Neural progenitor cell (in vitro differentiated cells): ENCODE data around the gene TRIM28. TPM values are rescaled to one million over a fixed set of nuclear protein-coding genes. Genes with fewer than 3 reads are reported as not detected.
A peak's percentile ranks its signal among the peaks of the same experiment; 100 is the strongest.

Experiments
- DNase-seq: peaks from one replicate; pipeline ENCODE4 v3.0.0-alpha.2; 2016; ENCODE audit warnings: low spot score
- H2AFZ ChIP-seq: fragments of 200-600 bp; sonication (generic); replicated peaks from 2 replicates; pipeline ENCODE4 v1.6.1; 2016; ENCODE audit warnings: antibody characterized with exemption
- H3F3A ChIP-seq: fragments of 200-600 bp; sonication (generic); 2 replicates; pipeline ENCODE4 v1.6.1; 2016; ENCODE audit warnings: antibody characterized with exemption, low read depth
- H3K27ac ChIP-seq: fragments of 200-600 bp; sonication (generic); 2 replicates; pipeline ENCODE4 v1.5.1; 2016; ENCODE audit warnings: mild to moderate bottlenecking
- H3K27me3 ChIP-seq: fragments of 200-600 bp; sonication (generic); 2 replicates; pipeline ENCODE4 v1.6.1; 2016; ENCODE audit warnings: mild to moderate bottlenecking, moderate library complexity
- H3K36me3 ChIP-seq: fragments of 200-600 bp; sonication (generic); 2 replicates; pipeline ENCODE4 v1.5.1; 2016
- H3K4me1 ChIP-seq: fragments of 200-600 bp; sonication (generic); 2 replicates; pipeline ENCODE4 v1.6.1; 2016; ENCODE audit warnings: mixed run types
- H3K4me2 ChIP-seq: fragments of 200-600 bp; sonication (generic); 2 replicates; pipeline ENCODE4 v1.6.1; 2016
- H3K4me3 ChIP-seq: fragments of 200-600 bp; sonication (generic); 2 replicates; pipeline ENCODE4 v1.5.1; 2016
- H3K79me2 ChIP-seq: fragments of 200-600 bp; sonication (generic); 2 replicates; pipeline ENCODE4 v1.6.1; 2016; ENCODE audit warnings: low read depth
- H3K9ac ChIP-seq: fragments of 200-600 bp; sonication (generic); 2 replicates; pipeline ENCODE4 v1.6.1; 2016
- H3K9me3 ChIP-seq: fragments of 200-600 bp; sonication (generic); 2 replicates; pipeline ENCODE4 v1.5.1; 2016; ENCODE audit warnings: low read depth
- H4K20me1 ChIP-seq: fragments of 200-600 bp; sonication (generic); 2 replicates; pipeline ENCODE4 v1.6.1; 2016; ENCODE audit warnings: low read depth
- H3K27ac Mint-ChIP-seq: 3 replicates; pipeline ENCODE4 v1.8.0; 2021; ENCODE audit warnings: mixed read lengths
- H3K27me3 Mint-ChIP-seq: 2 replicates; pipeline ENCODE4 v1.8.0; 2022; ENCODE audit warnings: low read depth, mild to moderate bottlenecking, inconsistent platforms, moderate library complexity, mixed read lengths; ENCODE audit not compliant: insufficient read depth
- H3K36me3 Mint-ChIP-seq: 3 replicates; pipeline ENCODE4 v1.8.0; 2021; ENCODE audit warnings: mixed read lengths
- H3K4me1 Mint-ChIP-seq: 3 replicates; pipeline ENCODE4 v1.8.0; 2021; ENCODE audit warnings: mixed read lengths
- H3K4me3 Mint-ChIP-seq: 3 replicates; pipeline ENCODE4 v1.8.0; 2021; ENCODE audit warnings: mild to moderate bottlenecking, moderate library complexity, mixed read lengths
- H3K9me3 Mint-ChIP-seq: 3 replicates; pipeline ENCODE4 v1.8.0; 2020; ENCODE audit warnings: mixed read lengths
- CTCF ChIP-seq: fragments of 200-600 bp; sonication (generic); IDR thresholded peaks from 2 replicates; pipeline ENCODE4 v1.5.1; 2017; ENCODE audit warnings: antibody characterized with exemption, mild to moderate bottlenecking
- EZH2 ChIP-seq: fragments of 200-600 bp; sonication (generic); IDR thresholded peaks from 2 replicates; pipeline ENCODE4 v1.6.1; 2017; ENCODE audit warnings: antibody characterized with exemption, mild to moderate bottlenecking, moderate library complexity
- EZH2phosphoT487 ChIP-seq: fragments of 200-600 bp; sonication (generic); IDR thresholded peaks from 2 replicates; pipeline ENCODE4 v1.6.1; 2017; ENCODE audit warnings: antibody characterized with exemption
- total RNA-seq: library from RNA; depleted of rRNA; stranded (reverse); fragments of >200 nt; gene quantifications from 2 replicates; pipeline ENCODE4 v1.2.3, GENCODE V29; 2015; ENCODE audit warnings: low replicate concordance

Gene TRIM28
- total RNA-seq, 1 donor from 2014 or later: 390 TPM

- Mint-ChIP-seq H3K27ac (no peak overlapping the region), H3K4me3 (no peak overlapping the region)
- peaks cover 61% of the 10 kb centered on the region for H3K79me2 ChIP-seq
Observed at GRCh38 chr19:58548859-58549663, 5.2 kb downstream of the TRIM28 start.

GRCh38 chr19:58549664-58550361 lies 5.9 kb downstream of the TRIM28 start:
- no peak for DNase-seq
- no peak for TF ChIP-seq EZH2phosphoT487
- TF ChIP-seq CTCF: no peak
- TF ChIP-seq EZH2: no peak
- Histone ChIP-seq H3K4me1 (peaks cover 19% of the 10 kb centered on the region), H3K4me3 (no peak overlapping the region), H3K36me3 (no peaks in the 10 kb centered on the region), H3K27ac (no peak overlapping the region), H3K79me2 (peaks cover 65% of the 10 kb centered on the region), H3K9ac (no peak overlapping the region), H3K27me3 (no peaks in the 10 kb centered on the region), H4K20me1 (peaks cover 68% of the 10 kb centered on the region), H3F3A (peaks cover 92% of the 10 kb centered on the region), H2AFZ (no peak overlapping the region), H3K9me3 (no peaks in the 10 kb centered on the region), H3K4me2 (no peak overlapping the region)
- Mint-ChIP-seq H3K27me3 (peaks cover 18% of the 10 kb centered on the region), H3K9me3 (no peaks in the 10 kb centered on the region), H3K36me3 (peaks cover 43% of the 10 kb centered on the region), H3K4me3 (peak overlapping the region; percentile 68), H3K27ac (no peak overlapping the region), H3K4me1 (peaks cover 30% of the 10 kb centered on the region)

More at GRCh38 chr19:58548859-58549663, 5.2 kb downstream of the TRIM28 start:
- no peaks in the 10 kb centered on the region for H3K9me3 ChIP-seq
- no peak overlapping the region for H3K9ac ChIP-seq
- Mint-ChIP-seq H3K36me3 (peaks cover 41% of the 10 kb centered on the region), H3K27me3 (peaks cover 17% of the 10 kb centered on the region), H3K4me1 (peaks cover 24% of the 10 kb centered on the region), H3K9me3 (no peaks in the 10 kb centered on the region)
- no peak for DNase-seq
- H3K4me3 ChIP-seq: no peak overlapping the region
- H3K4me1 ChIP-seq: peaks cover 18% of the 10 kb centered on the region
- H3K36me3 ChIP-seq: no peaks in the 10 kb centered on the region
- no peak overlapping the region for H3K4me2 ChIP-seq
- no peak overlapping the region for H2AFZ ChIP-seq
- H3K27ac ChIP-seq: no peak overlapping the region
- H4K20me1 ChIP-seq: peaks cover 69% of the 10 kb centered on the region
- no peak for TF ChIP-seq EZH2phosphoT487
- no peak for TF ChIP-seq EZH2
- peaks cover 84% of the 10 kb centered on the region for H3F3A ChIP-seq
- no peaks in the 10 kb centered on the region for H3K27me3 ChIP-seq

GRCh38 chr19:58550362-58551122 lies 6.7 kb downstream of the TRIM28 start:
- H3K27ac Mint-ChIP-seq: no peak overlapping the region
- no peak overlapping the region for H3K4me3 ChIP-seq
- H3K27ac ChIP-seq: no peak overlapping the region
- peaks cover 57% of the 10 kb centered on the region for H3K79me2 ChIP-seq
- H3K9me3 ChIP-seq: no peaks in the 10 kb centered on the region
- H4K20me1 ChIP-seq: peaks cover 60% of the 10 kb centered on the region
- H3K4me2 ChIP-seq: no peak overlapping the region
- no peaks in the 10 kb centered on the region for H3K27me3 ChIP-seq
- H3K4me1 ChIP-seq: peaks cover 22% of the 10 kb centered on the region
- peaks cover 96% of the 10 kb centered on the region for H3F3A ChIP-seq
- peaks cover 25% of the 10 kb centered on the region for H3K27me3 Mint-ChIP-seq
- H3K36me3 ChIP-seq: no peaks in the 10 kb centered on the region
- H3K9me3 Mint-ChIP-seq: no peaks in the 10 kb centered on the region
- no peak overlapping the region for H2AFZ ChIP-seq
- H3K36me3 Mint-ChIP-seq: peaks cover 39% of the 10 kb centered on the region
- H3K9ac ChIP-seq: no peak overlapping the region
- no peak for DNase-seq
- peaks cover 35% of the 10 kb centered on the region for H3K4me1 Mint-ChIP-seq
- TF ChIP-seq EZH2 (no peak), EZH2phosphoT487 (no peak), CTCF (no peak)
- H3K4me3 Mint-ChIP-seq: peak overlapping the region; percentile 44
